GM23338 (cell line): Measurements from ENCODE around the gene BRME1. TPM values are rescaled to one million over a fixed set of nuclear protein-coding genes. Genes with fewer than 3 reads are reported as not detected.

Experiments used
- ATAC-seq: fragments of 200-7000 bp; cut with Tn5 transposase; 3 replicates; pipeline ENCODE4 v1.9.1; 2020
- DNase-seq: peaks from one replicate; pipeline ENCODE4 v3.0.0-alpha.2; 2015; ENCODE audit warnings: low spot score
- H2AFZ ChIP-seq: fragments of 200-600 bp; sonication (generic); 2 replicates; pipeline ENCODE4 v1.8.0; 2016; ENCODE audit warnings: antibody characterized with exemption, mild to moderate bottlenecking, moderate library complexity
- H3F3A ChIP-seq: fragments of 200-600 bp; sonication (generic); replicated peaks from 2 replicates; pipeline ENCODE4 v1.8.0; 2017; ENCODE audit warnings: antibody characterized with exemption, mixed run types, low read depth
- H3K27ac ChIP-seq: fragments of 200-600 bp; sonication (generic); 2 replicates; pipeline ENCODE4 v1.6.1; 2016; ENCODE audit warnings: low read depth
- H3K27me3 ChIP-seq: fragments of 200-600 bp; sonication (generic); 2 replicates; pipeline ENCODE4 v1.8.0; 2016; ENCODE audit warnings: mild to moderate bottlenecking, mixed run types, moderate library complexity; ENCODE audit not compliant: insufficient read depth
- H3K36me3 ChIP-seq: fragments of 200-600 bp; sonication (generic); 2 replicates; pipeline ENCODE4 v1.8.0; 2016; ENCODE audit warnings: mild to moderate bottlenecking; ENCODE audit not compliant: insufficient read depth
- H3K4me1 ChIP-seq: fragments of 200-600 bp; sonication (generic); 2 replicates; pipeline ENCODE4 v1.8.0; 2016; ENCODE audit warnings: mild to moderate bottlenecking, moderate library complexity; ENCODE audit not compliant: insufficient read depth
- H3K4me2 ChIP-seq: fragments of 200-600 bp; sonication (generic); 2 replicates; pipeline ENCODE4 v1.7.1; 2017; ENCODE audit warnings: mixed run types
- H3K4me3 ChIP-seq: fragments of 200-600 bp; sonication (generic); 2 replicates; pipeline ENCODE4 v1.6.1; 2016; ENCODE audit warnings: mixed run types
- H3K79me2 ChIP-seq: fragments of 200-600 bp; sonication (generic); replicated peaks from 2 replicates; pipeline ENCODE4 v1.8.0; 2017; ENCODE audit warnings: mild to moderate bottlenecking; ENCODE audit not compliant: insufficient read depth
- H3K9me2 ChIP-seq: fragments of 200-600 bp; sonication (generic); 2 replicates; pipeline ENCODE4 v1.8.0; 2017; ENCODE audit not compliant: insufficient read depth
- H4K20me1 ChIP-seq: fragments of 200-600 bp; sonication (generic); replicated peaks from 2 replicates; pipeline ENCODE4 v1.8.0; 2017; ENCODE audit warnings: mild to moderate bottlenecking; ENCODE audit not compliant: insufficient read depth
- H3K27ac Mint-ChIP-seq: 2 replicates; pipeline ENCODE4 v1.8.0; 2020; ENCODE audit warnings: inconsistent platforms, mild to moderate bottlenecking, moderate library complexity, mixed read lengths
- H3K27me3 Mint-ChIP-seq: 3 replicates; pipeline ENCODE4 v1.8.0; 2022; ENCODE audit warnings: low read depth, mild to moderate bottlenecking, moderate library complexity, mixed read lengths, inconsistent platforms; ENCODE audit not compliant: insufficient read depth, poor library complexity
- H3K36me3 Mint-ChIP-seq: 3 replicates; pipeline ENCODE4 v1.8.0; 2021; ENCODE audit warnings: low read depth, mild to moderate bottlenecking, inconsistent platforms, moderate library complexity, mixed read lengths
- H3K4me1 Mint-ChIP-seq: 3 replicates; pipeline ENCODE4 v1.8.0; 2020; ENCODE audit warnings: mild to moderate bottlenecking, inconsistent platforms, mixed read lengths
- H3K4me3 Mint-ChIP-seq: 3 replicates; pipeline ENCODE4 v1.8.0; 2021; ENCODE audit warnings: moderate library complexity, mild to moderate bottlenecking, inconsistent platforms, mixed read lengths
- H3K9me3 Mint-ChIP-seq: 3 replicates; pipeline ENCODE4 v1.8.0; 2020; ENCODE audit warnings: moderate library complexity, mild to moderate bottlenecking, inconsistent platforms, mixed read lengths
- EZH2 ChIP-seq: fragments of 200-600 bp; sonication (generic); IDR thresholded peaks from one replicate; pipeline ENCODE4 v1.8.0; 2017; ENCODE audit warnings: antibody characterized with exemption, mild to moderate bottlenecking, low read depth; ENCODE audit not compliant: unreplicated experiment
- EZH2phosphoT487 ChIP-seq: fragments of 200-600 bp; sonication (generic); IDR thresholded peaks from one replicate; pipeline ENCODE4 v1.8.1; 2018; ENCODE audit warnings: antibody characterized with exemption; ENCODE audit not compliant: unreplicated experiment
- POLR2AphosphoS5 ChIP-seq: IDR thresholded peaks from 2 replicates; pipeline ENCODE4 v1.6.1; 2016; ENCODE audit warnings: antibody characterized with exemption, low read depth
- ZNF331 ChIP-seq: fragments of 250-450 bp; sonication (Bioruptor Pico); IDR thresholded peaks from 2 replicates; pipeline ENCODE4 v1.5.0; 2020; ENCODE audit warnings: low read depth, mild to moderate bottlenecking, moderate library complexity
- polyA plus RNA-seq: library from polyadenylated mRNA; unstranded; fragments of >200 nt; fragmentation: Nextera tagmentation; extraction: Ambion mirVana; gene quantifications from 2 replicates; pipeline ENCODE4 v1.2.1, GENCODE V29; 2016
- total RNA-seq: library from RNA; depleted of rRNA; stranded (reverse); fragments of >200 nt; shearing (Covaris generic); gene quantifications from 2 replicates; pipeline ENCODE4 v1.2.3, GENCODE V29; 2014
- TF ChIP-seq, protein P1 (sequence below): fragments of 250-450 bp; sonication (Bioruptor Pico); IDR thresholded peaks from 2 replicates; pipeline ENCODE4 v1.5.0; 2020; ENCODE audit warnings: mild to moderate bottlenecking, moderate library complexity

The BRME1 gene
- total and polyA plus RNA-seq, 2 experiments from 2014 or later, result 3.9 to 4.0 TPM

DNA sequence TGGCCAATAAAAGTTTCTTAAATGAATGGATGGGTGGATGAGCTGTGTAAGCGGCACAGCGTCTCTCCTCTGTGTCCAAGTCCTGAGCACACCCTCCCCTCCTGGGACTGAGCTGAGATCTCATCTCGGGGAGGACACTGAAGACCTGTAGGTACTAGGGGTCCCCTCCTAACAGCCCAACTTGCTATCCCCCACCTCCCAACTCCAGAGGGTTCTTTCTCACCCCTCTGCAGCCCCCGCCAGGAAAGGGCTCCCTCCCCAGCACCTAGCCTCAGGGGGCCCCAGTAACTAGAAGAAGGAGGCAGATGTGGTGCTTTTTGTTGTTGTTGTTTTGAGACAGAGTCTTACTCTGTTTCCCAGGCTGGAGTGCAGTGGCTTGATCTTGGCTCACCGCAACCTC lies 30.1 kb downstream of the BRME1 start:
- Mint-ChIP-seq H3K27me3 (peaks cover 59% of the 10 kb centered on the region), H3K36me3 (no peaks in the 10 kb centered on the region), H3K27ac (no peak overlapping the region), H3K9me3 (no peaks in the 10 kb centered on the region), H3K4me3 (no peak overlapping the region), H3K4me1 (peaks cover 15% of the 10 kb centered on the region)
- H3K27me3 ChIP-seq, result peaks cover 69% of the 10 kb centered on the region
- DNase-seq (no peak), ATAC-seq (no peak)
- H3K36me3 ChIP-seq, result no peaks in the 10 kb centered on the region
- TF ChIP-seq POLR2AphosphoS5, result no peak
- TF ChIP-seq, protein P1, sequence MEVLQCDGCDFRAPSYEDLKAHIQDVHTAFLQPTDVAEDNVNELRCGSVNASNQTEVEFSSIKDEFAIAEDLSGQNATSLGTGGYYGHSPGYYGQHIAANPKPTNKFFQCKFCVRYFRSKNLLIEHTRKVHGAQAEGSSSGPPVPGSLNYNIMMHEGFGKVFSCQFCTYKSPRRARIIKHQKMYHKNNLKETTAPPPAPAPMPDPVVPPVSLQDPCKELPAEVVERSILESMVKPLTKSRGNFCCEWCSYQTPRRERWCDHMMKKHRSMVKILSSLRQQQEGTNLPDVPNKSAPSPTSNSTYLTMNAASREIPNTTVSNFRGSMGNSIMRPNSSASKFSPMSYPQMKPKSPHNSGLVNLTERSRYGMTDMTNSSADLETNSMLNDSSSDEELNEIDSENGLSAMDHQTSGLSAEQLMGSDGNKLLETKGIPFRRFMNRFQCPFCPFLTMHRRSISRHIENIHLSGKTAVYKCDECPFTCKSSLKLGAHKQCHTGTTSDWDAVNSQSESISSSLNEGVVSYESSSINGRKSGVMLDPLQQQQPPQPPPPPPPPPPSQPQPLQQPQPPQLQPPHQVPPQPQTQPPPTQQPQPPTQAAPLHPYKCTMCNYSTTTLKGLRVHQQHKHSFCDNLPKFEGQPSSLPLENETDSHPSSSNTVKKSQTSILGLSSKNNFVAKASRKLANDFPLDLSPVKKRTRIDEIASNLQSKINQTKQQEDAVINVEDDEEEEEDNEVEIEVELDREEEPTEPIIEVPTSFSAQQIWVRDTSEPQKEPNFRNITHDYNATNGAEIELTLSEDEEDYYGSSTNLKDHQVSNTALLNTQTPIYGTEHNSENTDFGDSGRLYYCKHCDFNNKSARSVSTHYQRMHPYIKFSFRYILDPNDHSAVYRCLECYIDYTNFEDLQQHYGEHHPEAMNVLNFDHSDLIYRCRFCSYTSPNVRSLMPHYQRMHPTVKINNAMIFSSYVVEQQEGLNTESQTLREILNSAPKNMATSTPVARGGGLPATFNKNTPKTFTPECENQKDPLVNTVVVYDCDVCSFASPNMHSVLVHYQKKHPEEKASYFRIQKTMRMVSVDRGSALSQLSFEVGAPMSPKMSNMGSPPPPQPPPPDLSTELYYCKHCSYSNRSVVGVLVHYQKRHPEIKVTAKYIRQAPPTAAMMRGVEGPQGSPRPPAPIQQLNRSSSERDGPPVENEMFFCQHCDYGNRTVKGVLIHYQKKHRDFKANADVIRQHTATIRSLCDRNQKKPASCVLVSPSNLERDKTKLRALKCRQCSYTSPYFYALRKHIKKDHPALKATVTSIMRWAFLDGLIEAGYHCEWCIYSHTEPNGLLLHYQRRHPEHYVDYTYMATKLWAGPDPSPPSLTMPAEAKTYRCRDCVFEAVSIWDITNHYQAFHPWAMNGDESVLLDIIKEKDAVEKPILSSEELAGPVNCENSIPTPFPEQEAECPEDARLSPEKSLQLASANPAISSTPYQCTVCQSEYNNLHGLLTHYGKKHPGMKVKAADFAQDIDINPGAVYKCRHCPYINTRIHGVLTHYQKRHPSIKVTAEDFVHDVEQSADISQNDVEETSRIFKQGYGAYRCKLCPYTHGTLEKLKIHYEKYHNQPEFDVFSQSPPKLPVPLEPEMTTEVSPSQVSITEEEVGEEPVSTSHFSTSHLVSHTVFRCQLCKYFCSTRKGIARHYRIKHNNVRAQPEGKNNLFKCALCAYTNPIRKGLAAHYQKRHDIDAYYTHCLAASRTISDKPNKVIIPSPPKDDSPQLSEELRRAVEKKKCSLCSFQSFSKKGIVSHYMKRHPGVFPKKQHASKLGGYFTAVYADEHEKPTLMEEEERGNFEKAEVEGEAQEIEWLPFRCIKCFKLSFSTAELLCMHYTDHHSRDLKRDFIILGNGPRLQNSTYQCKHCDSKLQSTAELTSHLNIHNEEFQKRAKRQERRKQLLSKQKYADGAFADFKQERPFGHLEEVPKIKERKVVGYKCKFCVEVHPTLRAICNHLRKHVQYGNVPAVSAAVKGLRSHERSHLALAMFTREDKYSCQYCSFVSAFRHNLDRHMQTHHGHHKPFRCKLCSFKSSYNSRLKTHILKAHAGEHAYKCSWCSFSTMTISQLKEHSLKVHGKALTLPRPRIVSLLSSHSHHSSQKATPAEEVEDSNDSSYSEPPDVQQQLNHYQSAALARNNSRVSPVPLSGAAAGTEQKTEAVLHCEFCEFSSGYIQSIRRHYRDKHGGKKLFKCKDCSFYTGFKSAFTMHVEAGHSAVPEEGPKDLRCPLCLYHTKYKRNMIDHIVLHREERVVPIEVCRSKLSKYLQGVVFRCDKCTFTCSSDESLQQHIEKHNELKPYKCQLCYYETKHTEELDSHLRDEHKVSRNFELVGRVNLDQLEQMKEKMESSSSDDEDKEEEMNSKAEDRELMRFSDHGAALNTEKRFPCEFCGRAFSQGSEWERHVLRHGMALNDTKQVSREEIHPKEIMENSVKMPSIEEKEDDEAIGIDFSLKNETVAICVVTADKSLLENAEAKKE (CRISPR knock-in tag), result no peak
- TF ChIP-seq EZH2phosphoT487, result no peak
- TF ChIP-seq ZNF331 (CRISPR knock-in tag), result no peak
- TF ChIP-seq EZH2, result no peak
- H2AFZ ChIP-seq, result no peak overlapping the region
- peaks cover 7% of the 10 kb centered on the region for H3F3A ChIP-seq
- peaks cover 14% of the 10 kb centered on the region for H3K4me1 ChIP-seq
- H3K9me2 ChIP-seq, result no peaks in the 10 kb centered on the region
- no peak overlapping the region for H3K27ac ChIP-seq
- no peaks in the 10 kb centered on the region for H3K79me2 ChIP-seq
- H3K4me2 ChIP-seq, result no peak overlapping the region
- no peak overlapping the region for H3K4me3 ChIP-seq
- peaks cover 6% of the 10 kb centered on the region; the same call in 1 of the 2 replicates for H4K20me1 ChIP-seq
